Colon (tissue), 2 donors: ENCODE measurements around the gene TOMM40L.

Experiments used
- FAIRE-seq: peaks from 2 replicates; lab custom pipeline; 2012; peaks lifted over from hg19 to GRCh38; lab: Jason Lieb, UNC
- donor health status: control.
- donor health status: control.

Gene TOMM40L

DNA sequence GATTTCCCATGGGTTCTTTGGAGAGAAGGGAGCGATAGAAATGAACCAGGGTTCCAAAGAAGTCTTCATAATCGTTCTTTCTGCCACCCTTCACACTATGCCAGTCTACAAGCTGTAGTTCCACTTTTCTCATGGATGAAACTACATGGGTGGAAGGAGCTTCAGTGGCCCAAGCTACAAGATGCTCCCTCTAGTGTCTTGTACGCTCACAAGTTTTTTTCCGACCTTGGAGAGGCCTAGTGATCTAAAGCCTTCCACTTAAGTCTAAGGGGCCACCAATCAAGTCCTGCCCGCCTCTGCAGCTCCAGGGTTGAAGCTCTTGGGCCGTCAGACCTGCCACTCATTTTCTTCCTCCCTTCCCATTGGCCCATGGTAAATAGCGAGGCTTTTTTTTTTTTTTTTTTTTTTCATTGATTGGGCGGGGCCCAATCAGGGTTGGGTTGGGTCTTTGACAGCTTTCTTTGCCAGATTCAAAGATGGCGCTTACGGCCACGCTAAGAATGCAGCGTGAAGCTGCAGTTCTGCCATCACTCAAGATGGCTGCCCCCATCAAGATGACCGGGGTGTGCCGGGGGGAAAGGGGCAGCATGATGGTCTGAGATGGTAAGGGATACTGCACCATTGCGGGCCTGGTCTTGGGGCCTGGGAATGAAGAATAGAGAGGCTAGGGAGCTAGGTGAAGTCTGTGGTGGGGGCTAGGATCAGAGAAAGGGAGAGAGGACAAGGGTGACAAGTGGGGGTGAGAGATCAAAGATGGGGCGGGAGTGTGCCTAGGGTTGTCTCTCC, at the start of gene TOMM40L:
Gene TOMM40L (plus strand): TSS at position 527 of the 786 bp plus-strand sequence. CDS start 430 bp downstream, outside the sequence.
- peak; percentile 92 for FAIRE-seq

DNA sequence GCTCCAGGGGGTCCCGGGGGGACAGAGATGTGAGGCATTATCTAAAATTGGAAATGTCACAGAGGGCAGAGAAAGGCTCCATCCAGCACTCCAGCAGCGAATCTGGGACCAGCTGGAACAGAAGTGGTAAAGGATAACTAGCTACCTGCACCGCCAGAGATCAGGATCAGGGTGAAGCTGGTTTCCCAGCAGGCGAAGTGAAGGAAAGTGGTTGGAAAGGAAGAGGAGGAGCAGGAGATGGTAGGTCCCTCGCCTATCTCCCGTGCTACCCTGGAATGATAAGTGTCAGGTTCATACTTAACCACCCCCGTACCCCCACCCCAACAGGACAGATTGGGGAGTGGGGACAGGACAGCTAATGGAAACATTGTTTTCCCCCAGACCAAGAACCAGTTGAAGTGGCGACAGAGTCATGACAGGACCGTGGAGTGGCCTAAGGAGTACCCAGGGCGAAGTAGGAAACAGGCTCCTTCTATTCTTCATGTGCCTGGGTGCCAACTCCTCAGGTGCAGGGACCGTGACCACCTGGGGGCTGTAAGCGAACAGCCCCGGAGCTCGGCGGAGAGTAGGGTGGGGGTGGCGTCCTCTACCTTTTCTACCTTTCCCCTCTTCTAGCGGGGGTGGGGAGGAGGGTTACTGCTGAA, 49.3 kb upstream of the TOMM40L start:
- no peak for FAIRE-seq

DNA sequence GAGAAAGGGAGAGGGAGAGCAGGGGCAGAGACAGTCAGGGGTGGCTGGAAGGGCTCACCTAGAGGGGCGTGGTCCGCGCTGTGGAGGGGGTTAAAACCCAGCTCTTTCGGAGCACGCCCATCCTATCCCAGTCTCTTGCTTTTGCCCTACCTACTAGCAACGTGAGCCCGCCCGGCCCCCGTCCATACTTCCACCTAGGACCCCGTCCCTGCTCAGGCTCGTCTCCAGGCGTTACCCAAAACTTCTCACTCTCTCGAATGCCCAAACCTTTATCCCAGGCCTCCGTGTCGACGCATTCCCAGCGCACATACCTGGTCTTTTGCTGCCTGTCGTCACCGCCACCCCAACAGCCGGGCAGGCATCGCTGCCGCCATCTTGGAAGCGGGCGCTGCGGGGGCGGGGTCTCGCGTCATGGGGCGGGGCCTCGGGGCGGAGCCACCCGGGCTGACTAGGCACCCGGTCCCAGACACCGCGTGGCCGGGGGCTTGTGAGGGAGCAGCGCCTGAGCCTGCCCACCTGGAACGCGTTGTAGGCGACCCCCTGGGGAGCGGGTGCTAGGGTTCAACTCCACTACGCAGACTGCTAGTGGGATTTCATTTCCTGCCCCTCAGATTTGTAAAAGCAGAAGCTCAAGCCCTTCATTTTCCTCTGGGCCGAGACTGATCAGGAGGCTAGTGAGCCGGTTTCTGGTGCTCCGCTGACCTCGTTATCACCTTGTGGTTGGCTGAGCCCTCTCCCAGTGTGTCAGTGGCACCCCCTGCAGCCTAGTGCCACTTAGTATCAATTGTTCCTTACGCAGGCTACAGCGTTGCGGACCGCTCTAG, 48.5 kb upstream of the TOMM40L start, which contains the start of gene B4GALT3:
Gene B4GALT3 (minus strand): TSS at position 396 of the 824 bp plus-strand sequence. CDS start 1,447 bp downstream, outside the sequence.
- FAIRE-seq: no peak

GRCh38 chr1:161177936-161178244, 48.0 kb upstream of the TOMM40L start:
- no peak for FAIRE-seq

- no peak for FAIRE-seq
Measured at GRCh38 chr1:161179698-161180097, 46.2 kb upstream of the TOMM40L start.

GRCh38 chr1:161180639-161181038, 45.2 kb upstream of the TOMM40L start:
- FAIRE-seq: no peak

DNA sequence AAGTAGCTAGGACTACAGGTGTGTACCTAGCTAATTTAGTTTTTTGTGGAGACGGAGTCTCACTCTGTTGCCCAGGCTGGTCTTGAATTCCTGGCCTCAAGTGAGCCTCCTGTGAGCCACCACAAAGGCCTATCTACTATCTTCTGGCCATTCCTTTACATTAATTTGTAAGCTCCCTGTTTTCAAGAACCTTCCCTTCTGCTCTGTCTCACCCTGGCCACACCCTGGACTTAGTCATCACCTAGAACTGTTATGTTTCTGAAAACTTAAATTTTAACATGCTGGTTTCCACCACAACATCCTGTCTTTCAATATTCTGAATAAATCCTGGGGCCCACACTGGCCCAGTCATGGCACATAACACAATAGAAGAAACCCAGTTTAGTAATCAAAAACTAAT, 43.6 kb upstream of the TOMM40L start:
- no peak for FAIRE-seq

DNA sequence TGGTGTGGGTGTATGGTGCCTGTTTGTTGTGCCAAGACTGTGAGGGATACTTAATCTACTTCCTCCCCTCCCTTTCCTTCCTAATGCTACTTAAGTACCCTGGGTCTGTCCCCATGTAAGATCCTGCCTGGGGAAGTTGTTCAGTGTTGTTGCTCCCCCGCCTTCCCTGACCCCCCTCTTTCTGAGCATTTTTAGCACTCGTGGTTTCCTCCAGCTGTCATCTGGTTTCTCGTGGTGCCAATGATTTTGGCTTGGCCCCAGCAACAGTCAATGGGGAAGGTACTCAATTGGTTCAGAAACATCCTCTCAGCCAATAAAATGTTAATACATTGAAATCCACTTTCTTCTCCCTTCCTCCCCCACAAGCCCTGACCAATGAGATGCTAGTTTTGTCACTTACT, 40.6 kb upstream of the TOMM40L start:
- FAIRE-seq: no peak

DNA sequence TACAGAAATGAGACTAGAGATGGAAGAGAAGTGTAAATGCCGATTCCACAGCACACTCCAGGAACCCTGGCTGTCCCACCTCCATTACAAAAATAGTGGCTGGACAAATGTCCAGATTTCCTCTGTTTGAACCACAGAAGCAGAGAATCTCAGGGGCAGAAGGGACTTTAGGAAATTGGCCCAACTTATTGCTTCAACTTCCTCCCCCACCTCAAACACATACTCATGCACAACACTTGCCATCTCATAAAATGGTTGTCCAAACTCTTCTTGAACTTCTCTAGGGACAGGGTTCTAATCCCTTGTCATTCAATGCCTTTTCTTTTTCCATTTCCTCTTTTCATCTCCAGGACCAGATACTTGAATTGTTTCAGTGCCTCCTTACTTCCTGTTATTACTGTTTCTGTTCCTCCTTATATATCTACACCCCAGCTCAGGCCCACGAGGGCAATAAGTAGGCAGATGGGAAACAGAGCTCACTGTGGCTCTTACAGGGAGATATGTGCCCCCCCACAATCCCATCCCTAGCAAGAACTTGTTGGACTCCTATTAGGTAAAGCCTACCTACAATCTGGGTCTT, 40.0 kb upstream of the TOMM40L start:
- no peak for FAIRE-seq

- no peak for FAIRE-seq
Measured at GRCh38 chr1:161187311-161187710, 38.5 kb upstream of the TOMM40L start.

- FAIRE-seq: no peak
Measured at GRCh38 chr1:161188381-161188780, 37.5 kb upstream of the TOMM40L start.

DNA sequence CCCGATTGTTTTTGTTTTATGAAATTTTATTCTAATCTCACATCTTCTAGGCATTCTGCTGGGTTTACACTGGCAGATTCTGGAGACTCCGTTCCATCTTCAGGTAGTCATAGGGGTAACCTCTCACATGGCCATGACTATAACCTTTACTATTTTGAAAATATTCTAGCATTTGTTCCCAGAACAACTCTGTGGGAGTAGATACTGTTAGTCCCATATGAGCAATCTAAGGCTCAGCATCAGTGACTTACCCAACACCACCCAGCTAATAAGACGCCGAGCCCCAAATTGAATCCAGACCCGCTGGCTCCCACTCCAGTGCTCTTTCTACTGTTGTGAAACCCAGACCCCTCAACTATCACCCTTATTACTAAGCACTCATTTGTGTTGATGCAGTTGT, 36.8 kb upstream of the TOMM40L start:
- FAIRE-seq: no peak

GRCh38 chr1:161190962-161191521, 34.8 kb upstream of the TOMM40L start:
- FAIRE-seq: no peak

GRCh38 chr1:161191971-161192370, 33.9 kb upstream of the TOMM40L start:
- FAIRE-seq: no peak

GRCh38 chr1:161192476-161193465, 33.1 kb upstream of the TOMM40L start:
- FAIRE-seq: no peak

- FAIRE-seq: no peak
Measured at GRCh38 chr1:161193561-161194235, 32.2 kb upstream of the TOMM40L start.

DNA sequence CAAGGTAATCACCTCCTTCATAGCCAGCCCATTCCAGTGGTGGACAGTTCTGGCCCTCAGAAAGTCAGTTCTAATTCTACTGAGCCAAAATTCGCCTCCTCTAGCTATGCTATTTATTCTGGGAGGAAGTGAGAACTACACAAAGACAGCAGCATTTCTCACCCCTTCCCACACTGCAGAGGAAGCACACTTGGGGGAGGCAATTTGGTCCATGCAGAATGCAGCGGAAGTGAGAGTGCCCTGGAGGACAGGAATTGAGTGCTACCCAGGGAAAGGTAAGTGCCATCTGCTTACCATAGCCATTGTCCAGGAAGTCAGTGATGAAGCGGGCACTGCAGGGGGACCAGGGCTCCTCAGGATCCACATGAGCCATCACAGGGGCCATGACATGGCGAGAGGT, 30.7 kb upstream of the TOMM40L start:
- no peak for FAIRE-seq

DNA sequence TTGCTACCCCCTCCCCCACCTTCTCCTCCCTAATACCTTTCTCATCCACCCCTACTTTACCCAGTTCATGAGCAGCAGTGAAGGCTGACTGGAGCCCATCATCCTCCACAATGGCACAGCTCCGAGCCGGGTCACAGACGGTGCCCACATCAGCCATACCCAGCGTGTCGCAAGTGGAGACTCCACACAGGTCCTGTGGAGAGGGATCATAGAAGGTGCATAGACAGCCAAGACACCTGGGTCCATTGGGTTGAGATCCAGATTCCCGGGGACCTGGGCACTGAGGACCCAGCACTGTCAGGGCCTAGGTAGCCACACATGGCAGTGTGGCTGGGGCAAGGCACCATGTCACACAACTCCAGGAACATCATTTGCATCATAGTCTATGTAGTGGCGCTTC, 29.7 kb upstream of the TOMM40L start:
- no peak for FAIRE-seq

DNA sequence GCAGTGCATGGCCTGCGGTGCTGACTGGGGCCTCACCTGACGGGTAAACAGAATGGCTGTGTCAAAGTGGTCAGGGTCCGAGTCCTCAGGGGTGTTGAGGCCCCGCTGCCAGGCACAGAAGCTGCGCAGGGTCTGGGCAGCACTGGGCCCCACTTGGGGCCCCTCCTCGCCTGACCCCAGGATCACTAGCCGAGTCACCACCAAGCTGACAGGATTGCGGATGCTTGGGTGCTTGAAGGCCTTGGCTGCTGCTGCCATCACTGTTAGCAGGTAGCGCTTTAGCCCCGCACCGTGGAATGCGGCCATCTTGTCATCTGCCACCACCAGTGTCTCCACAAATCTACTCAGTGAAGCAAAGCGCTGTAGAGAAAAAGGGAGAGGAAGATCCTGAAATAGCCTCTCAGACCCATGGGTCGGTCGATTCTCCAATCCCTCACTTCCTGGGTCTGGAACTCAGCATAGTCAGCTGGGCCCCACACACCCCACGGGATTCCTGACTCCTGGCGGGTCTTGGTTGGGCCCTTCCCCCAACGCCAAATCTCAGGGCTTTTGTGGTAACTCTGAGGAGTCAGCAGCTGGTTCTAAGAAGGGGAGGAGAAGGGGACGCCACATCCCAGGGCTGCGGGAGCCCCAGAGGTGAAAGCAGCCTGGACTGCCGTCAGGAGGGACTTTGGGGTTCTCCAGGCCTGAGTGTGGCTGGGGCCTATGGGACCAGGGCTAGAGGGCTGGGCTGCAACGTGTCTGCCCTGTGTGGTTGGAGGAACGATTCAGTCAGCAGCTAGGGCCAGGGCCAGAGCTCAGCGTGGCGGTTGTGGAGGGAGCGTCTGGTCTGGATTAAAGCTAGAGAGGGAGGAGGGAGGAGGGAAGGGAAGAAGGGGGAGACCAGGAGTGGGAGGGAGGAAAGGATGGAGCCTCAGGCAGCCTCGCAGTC, 29.1 kb upstream of the TOMM40L start:
- no peak for FAIRE-seq
